PC-3 (cell line): ENCODE results near the gene ALPG. TPM values are rescaled to one million over a fixed set of nuclear protein-coding genes. Genes with fewer than 3 reads are reported as not detected.
"Not testable (repeated sequence)": the region's sequence is repeated elsewhere in the genome, so short reads cannot be mapped to it uniquely, and the experiment has no call there.

Source experiments
- ATAC-seq: fragments of 200-7000 bp; cut with Tn5 transposase; 2 replicates; pipeline ENCODE4 v1.9.1; 2020; ENCODE audit warnings: mild to moderate bottlenecking, moderate library complexity
- BruUV-seq: library from RNA; stranded (reverse); fragments of 400-500 nt; replicated peaks from 2 replicates; lab custom pipeline; 2021; lab: Mats Ljungman, UMichigan
- CTCF ChIA-PET: fragments of 300-600 bp; sonication (Branson Sonifier 250); formaldehyde crosslinking; loops from one replicate; lab custom pipeline; 2022; ENCODE audit warnings: antibody characterized with exemption; lab: Charles Lee
- POLR2A ChIA-PET: fragments of 300-600 bp; sonication (Branson Sonifier 250); formaldehyde crosslinking; loops from one replicate; lab custom pipeline; 2022; ENCODE audit warnings: antibody characterized with exemption; ENCODE audit not compliant: unreplicated experiment; lab: Charles Lee
- DNase-seq: peaks from one replicate; pipeline ENCODE4 v3.0.0-alpha.2; 2015
- H2AFZ ChIP-seq: fragments of 300-600 bp; sonication (generic); 2 replicates; pipeline ENCODE4 v1.6.0; 2016; ENCODE audit warnings: antibody characterized with exemption, low read length
- H3F3A ChIP-seq: fragments of 300-600 bp; sonication (generic); one replicate; pipeline ENCODE4 v1.6.0; 2017; ENCODE audit warnings: antibody characterized with exemption, low read length, control low read depth, mild to moderate bottlenecking; ENCODE audit not compliant: unreplicated experiment
- H3K27ac ChIP-seq: fragments of 300-600 bp; sonication (generic); 2 replicates; pipeline ENCODE4 v1.5.1; 2016; ENCODE audit warnings: mild to moderate bottlenecking, low read length
- H3K27me3 ChIP-seq: fragments of 300-600 bp; sonication (generic); 2 replicates; pipeline ENCODE4 v1.6.1; 2016; ENCODE audit warnings: low read length, mixed read lengths
- H3K36me3 ChIP-seq: fragments of 300-600 bp; sonication (generic); 2 replicates; pipeline ENCODE4 v1.6.1; 2016; ENCODE audit warnings: low read depth, mixed run types, low read length, mixed read lengths
- H3K4me1 ChIP-seq: fragments of 300-600 bp; sonication (generic); 2 replicates; pipeline ENCODE4 v1.5.1; 2016; ENCODE audit warnings: low read length; ENCODE audit not compliant: insufficient read depth
- H3K4me2 ChIP-seq: fragments of 300-600 bp; sonication (generic); 2 replicates; pipeline ENCODE4 v1.6.0; 2016; ENCODE audit warnings: low read length
- H3K4me3 ChIP-seq: fragments of 300-600 bp; sonication (generic); 2 replicates; pipeline ENCODE4 v1.5.1; 2016; ENCODE audit warnings: mild to moderate bottlenecking, low read length, mixed read lengths
- H3K79me2 ChIP-seq: fragments of 300-600 bp; sonication (generic); 2 replicates; pipeline ENCODE4 v1.6.1; 2017; ENCODE audit warnings: low read length, mixed read lengths
- H3K9ac ChIP-seq: fragments of 300-600 bp; sonication (generic); 2 replicates; pipeline ENCODE4 v1.6.0; 2016; ENCODE audit warnings: mild to moderate bottlenecking, low read length
- H3K9me2 ChIP-seq: fragments of 300-600 bp; sonication (generic); replicated peaks from 2 replicates; pipeline ENCODE4 v1.6.1; 2016; ENCODE audit warnings: mixed run types, low read length, mixed read lengths
- H3K9me3 ChIP-seq: fragments of 300-600 bp; sonication (generic); 2 replicates; pipeline ENCODE4 v1.6.1; 2016; ENCODE audit warnings: low read length, mixed read lengths
- H4K20me1 ChIP-seq: fragments of 300-600 bp; sonication (generic); 2 replicates; pipeline ENCODE4 v1.6.1; 2016; ENCODE audit warnings: low read length, mixed read lengths
- CTCF ChIP-seq: fragments of 300-600 bp; sonication (generic); conservative IDR thresholded peaks from 2 replicates; pipeline ENCODE4 v1.5.1; 2017; ENCODE audit warnings: antibody characterized with exemption, low read depth, mild to moderate bottlenecking, low read length
- EZH2 ChIP-seq: fragments of 300-600 bp; sonication (generic); IDR thresholded peaks from one replicate; pipeline ENCODE4 v1.6.1; 2017; ENCODE audit warnings: antibody characterized with exemption, mild to moderate bottlenecking, low read length; ENCODE audit not compliant: unreplicated experiment
- EZH2phosphoT487 ChIP-seq: fragments of 300-600 bp; sonication (generic); IDR thresholded peaks from 2 replicates; pipeline ENCODE4 v1.6.1; 2018; ENCODE audit warnings: mild to moderate bottlenecking, antibody characterized with exemption, low read length, borderline replicate concordance
- intact Hi-C: fragments of 100-400 bp; cut with micrococcal nuclease; formaldehyde crosslinking; loops from 2 replicates; pipeline ENCODE4 v1.9.0; 2023
- total RNA-seq: library from RNA; depleted of rRNA; stranded (reverse); fragments of >200 nt; gene quantifications from 2 replicates; pipeline ENCODE4 v1.2.3, GENCODE V29; 2014

The ALPG gene
- total RNA-seq, 1 experiment from 2014 or later, result 0.18 TPM

GRCh38 chr2:232382331-232383225, 24.1 kb upstream of the ALPG start:
- no peak for ATAC-seq
- no peak for DNase-seq

GRCh38 chr2:232384466-232384865, 22.2 kb upstream of the ALPG start:
- no peaks in the 10 kb centered on the region for H3K36me3 ChIP-seq
- peaks cover 14% of the 10 kb centered on the region; the same call in 1 of the 2 replicates for H3K4me1 ChIP-seq
- TF ChIP-seq CTCF, result no peak
- TF ChIP-seq EZH2, result no peak
- TF ChIP-seq EZH2phosphoT487, result no peak
- no peak overlapping the region for H2AFZ ChIP-seq
- no peak overlapping the region for H3K4me3 ChIP-seq
- intact Hi-C loops, result no loop called here
- no peaks in the 10 kb centered on the region for H3K79me2 ChIP-seq
- DNase-seq, result no peak
- ChIA-PET POLR2A (no interaction called here), CTCF (no interaction called here)
- H4K20me1 ChIP-seq, result no peaks in the 10 kb centered on the region
- BruUV-seq, result no TSS peak
- no peak for ATAC-seq
- no peak overlapping the region for H3K27ac ChIP-seq
- H3K9me2 ChIP-seq, result no peaks in the 10 kb centered on the region
- no peak overlapping the region for H3K4me2 ChIP-seq
- no peaks in the 10 kb centered on the region for H3K27me3 ChIP-seq
- H3K9me3 ChIP-seq, result no peaks in the 10 kb centered on the region
- H3F3A ChIP-seq, result no peaks in the 10 kb centered on the region
- H3K9ac ChIP-seq, result no peak overlapping the region

More at GRCh38 chr2:232382331-232383225, 24.1 kb upstream of the ALPG start:
- H3K36me3 ChIP-seq, result no peaks in the 10 kb centered on the region
- no peaks in the 10 kb centered on the region for H3K79me2 ChIP-seq
- H3K9ac ChIP-seq, result no peak overlapping the region
- no peaks in the 10 kb centered on the region for H4K20me1 ChIP-seq
- ChIA-PET CTCF (no interaction called here), POLR2A (no interaction called here)
- H3K4me3 ChIP-seq, result no peak overlapping the region
- no peak overlapping the region for H3K27ac ChIP-seq
- no peak overlapping the region for H2AFZ ChIP-seq
- H3F3A ChIP-seq, result no peaks in the 10 kb centered on the region
- no peak for TF ChIP-seq CTCF
- H3K4me2 ChIP-seq, result no peak overlapping the region
- BruUV-seq, result no TSS peak
- H3K9me2 ChIP-seq, result no peaks in the 10 kb centered on the region
- peaks cover 28% of the 10 kb centered on the region; the same call in 1 of the 2 replicates for H3K4me1 ChIP-seq
- intact Hi-C loops, result no loop called here
- no peaks in the 10 kb centered on the region for H3K27me3 ChIP-seq
- no peaks in the 10 kb centered on the region for H3K9me3 ChIP-seq

GRCh38 chr2:232385058-232385457, 21.6 kb upstream of the ALPG start:
- H3K27me3 ChIP-seq, POLR2A ChIA-PET, CTCF ChIA-PET, H4K20me1 ChIP-seq, H3K9ac ChIP-seq, H3K9me2 ChIP-seq, ATAC-seq, H3K36me3 ChIP-seq, H2AFZ ChIP-seq, DNase-seq, H3K9me3 ChIP-seq, H3F3A ChIP-seq, H3K79me2 ChIP-seq: not testable (repeated sequence)
- peak overlapping the region; percentile 34 for H3K27ac ChIP-seq
- H3K4me3 ChIP-seq, result 0 out of 2 replicates have a peak overlapping the region, but pooled peaks have one; percentile 30
- TSS peak; percentile 55 for BruUV-seq
- peaks cover 14% of the 10 kb centered on the region; the same call in 1 of the 2 replicates for H3K4me1 ChIP-seq
- intact Hi-C loops, result loop anchor here (1.0 kb wide), 1 partner anchor 55 kb away; no protein-coding TSS in a partner anchor
- H3K4me2 ChIP-seq, result peak overlapping the region; percentile 67
